ENCODE measurements around the gene ZBTB3.

Gene ZBTB3

DNA sequence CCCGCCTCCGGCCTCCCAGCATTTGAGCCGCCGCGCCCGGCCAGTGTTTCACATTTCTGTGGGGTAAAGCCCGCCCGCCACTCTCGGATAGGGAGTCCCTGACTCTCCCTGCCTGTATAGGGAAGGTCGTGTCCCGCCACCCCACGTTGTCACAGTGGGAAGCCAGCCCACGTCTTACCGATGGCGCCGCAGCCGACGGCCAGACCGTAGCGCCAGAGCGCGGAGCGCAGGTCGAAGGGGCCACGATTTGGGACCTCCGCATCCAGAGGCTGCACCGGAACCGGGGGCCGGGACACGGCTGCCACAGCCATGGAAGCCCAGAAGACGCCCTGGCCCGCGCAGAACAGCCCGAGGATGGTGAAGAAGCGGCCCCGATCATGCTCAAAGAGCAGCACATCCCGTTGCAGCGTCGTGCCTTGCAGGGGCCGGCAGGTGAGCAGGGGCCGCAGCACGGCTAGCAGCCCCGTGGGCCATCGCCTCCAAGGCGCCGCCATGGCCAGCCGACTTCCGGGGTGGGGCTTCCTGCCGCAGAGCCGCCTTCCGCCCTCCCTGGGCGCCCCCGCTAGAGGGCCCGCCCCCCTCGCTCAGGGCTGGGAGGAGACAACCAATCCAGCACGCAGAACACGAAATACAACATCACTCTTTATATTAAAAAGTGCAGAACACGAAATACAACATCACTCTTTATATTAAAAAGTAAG lies 37.7 kb upstream of the ZBTB3 start, which contains the start of gene TMEM223:
TSS of gene TMEM223 (minus strand) at position 506 of the 701 bp plus-strand sequence. CDS start at position 494, 12 bp downstream.
- TF ChIP-seq, protein P1, sequence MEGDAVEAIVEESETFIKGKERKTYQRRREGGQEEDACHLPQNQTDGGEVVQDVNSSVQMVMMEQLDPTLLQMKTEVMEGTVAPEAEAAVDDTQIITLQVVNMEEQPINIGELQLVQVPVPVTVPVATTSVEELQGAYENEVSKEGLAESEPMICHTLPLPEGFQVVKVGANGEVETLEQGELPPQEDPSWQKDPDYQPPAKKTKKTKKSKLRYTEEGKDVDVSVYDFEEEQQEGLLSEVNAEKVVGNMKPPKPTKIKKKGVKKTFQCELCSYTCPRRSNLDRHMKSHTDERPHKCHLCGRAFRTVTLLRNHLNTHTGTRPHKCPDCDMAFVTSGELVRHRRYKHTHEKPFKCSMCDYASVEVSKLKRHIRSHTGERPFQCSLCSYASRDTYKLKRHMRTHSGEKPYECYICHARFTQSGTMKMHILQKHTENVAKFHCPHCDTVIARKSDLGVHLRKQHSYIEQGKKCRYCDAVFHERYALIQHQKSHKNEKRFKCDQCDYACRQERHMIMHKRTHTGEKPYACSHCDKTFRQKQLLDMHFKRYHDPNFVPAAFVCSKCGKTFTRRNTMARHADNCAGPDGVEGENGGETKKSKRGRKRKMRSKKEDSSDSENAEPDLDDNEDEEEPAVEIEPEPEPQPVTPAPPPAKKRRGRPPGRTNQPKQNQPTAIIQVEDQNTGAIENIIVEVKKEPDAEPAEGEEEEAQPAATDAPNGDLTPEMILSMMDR (IDR thresholded peaks at IDR 0.05; ENCODE audit: borderline replicate concordance, insufficient read depth, low read depth, low read length) = no peak

GRCh38 chr11:62789576-62789975 lies 35.6 kb upstream of the ZBTB3 start:
- H3K4me3 ChIP-seq (ENCODE audit: low read depth, low read length) = no peak overlapping the region
- TF ChIP-seq, protein P1 (IDR thresholded peaks at IDR 0.05; ENCODE audit: borderline replicate concordance, insufficient read depth, low read depth, low read length) = no peak

More for the DNA sequence above, 37.7 kb upstream of the ZBTB3 start, which contains the start of gene TMEM223:
- H3K4me3 ChIP-seq (ENCODE audit: low read depth, low read length) = peak within 1 kb of the TSS; percentile 92

- H3K4me3 ChIP-seq (ENCODE audit: low read depth, low read length) = no peak overlapping the region
- TF ChIP-seq, protein P1 (IDR thresholded peaks at IDR 0.05; ENCODE audit: borderline replicate concordance, insufficient read depth, low read depth, low read length) = 0 out of 2 replicates have a peak, but pooled peaks have one; percentile 0
Observed at GRCh38 chr11:62788991-62789390, 35.0 kb upstream of the ZBTB3 start.

DNA sequence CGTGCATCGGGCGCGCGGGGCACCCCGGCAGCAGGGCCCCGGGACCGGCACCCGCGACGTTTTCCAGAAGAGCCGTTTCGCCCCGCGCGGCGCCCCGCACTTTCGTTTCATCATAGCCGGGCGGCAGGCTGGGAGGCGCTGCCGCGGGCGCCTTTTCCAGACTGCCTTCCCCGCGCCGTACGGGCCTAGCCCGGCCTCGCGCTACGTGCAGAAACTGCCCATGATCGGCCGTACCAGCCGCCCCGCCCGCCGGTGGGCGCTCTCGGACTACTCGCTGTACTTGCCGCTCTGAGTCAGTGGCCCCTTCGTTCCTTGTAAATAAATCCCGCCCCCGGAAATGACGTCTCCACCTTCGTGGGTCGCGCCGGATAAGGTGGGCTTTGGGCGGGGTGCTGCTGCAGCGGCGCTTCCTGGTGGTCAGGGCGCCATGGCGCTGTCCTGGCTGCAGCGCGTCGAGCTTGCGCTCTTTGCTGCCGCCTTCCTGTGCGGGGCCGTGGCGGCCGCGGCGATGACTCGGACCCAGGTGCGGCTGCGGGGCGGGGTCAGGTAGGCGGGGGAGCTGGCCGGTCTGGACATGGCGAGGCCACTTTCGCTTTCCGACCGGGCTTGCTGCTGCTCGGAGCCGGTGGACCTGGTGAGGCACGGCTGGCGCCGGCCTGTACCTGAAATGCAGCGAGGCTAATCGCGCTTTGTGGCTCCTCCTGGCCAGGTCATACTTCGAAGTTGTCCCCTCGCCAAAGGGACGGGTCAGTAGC lies 33.2 kb upstream of the ZBTB3 start, which contains the start of gene TMEM179B:
TSS of gene TMEM179B (plus strand) at position 398 of the 755 bp plus-strand sequence. CDS start at position 428, 30 bp downstream.
- H3K4me3 ChIP-seq (ENCODE audit: low read depth, low read length) = peak within 1 kb of the TSS; percentile 93
- TF ChIP-seq, protein P1 (IDR thresholded peaks at IDR 0.05; ENCODE audit: borderline replicate concordance, insufficient read depth, low read depth, low read length) = peak; percentile 77

- peak overlapping the region; percentile 93 for H3K4me3 ChIP-seq (ENCODE audit: low read depth, low read length)
- TF ChIP-seq, protein P1 (IDR thresholded peaks at IDR 0.05; ENCODE audit: borderline replicate concordance, insufficient read depth, low read depth, low read length) = peak; percentile 100
Observed at GRCh38 chr11:62786318-62787004, 32.5 kb upstream of the ZBTB3 start.

DNA sequence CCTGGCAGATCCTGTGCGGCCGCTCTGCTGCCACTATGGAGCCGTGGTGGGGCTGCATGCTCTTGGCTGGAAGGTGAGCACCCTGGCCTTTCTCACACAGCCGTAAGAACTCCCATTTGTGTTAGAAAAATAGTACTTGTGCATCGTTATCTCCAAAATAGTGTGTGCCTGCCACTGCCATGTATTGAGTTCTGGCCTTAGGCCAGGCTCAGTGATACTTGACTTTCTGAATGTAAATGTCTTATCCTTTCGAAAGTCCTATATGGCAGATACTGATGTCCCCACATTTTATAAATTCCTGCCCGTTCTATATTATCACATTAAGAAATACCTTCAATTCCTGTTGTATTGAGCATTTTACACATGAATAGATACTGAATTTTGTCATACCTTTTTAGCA lies 28.8 kb upstream of the ZBTB3 start:
- no peak overlapping the region for H3K4me3 ChIP-seq (ENCODE audit: low read depth, low read length)
- TF ChIP-seq, protein P1 (IDR thresholded peaks at IDR 0.05; ENCODE audit: borderline replicate concordance, insufficient read depth, low read depth, low read length) = no peak
